Measurements from ENCODE around the gene PTGDR.

PTGDR gene

GRCh38 chr14:52263190-52263589 lies 4.3 kb upstream of the PTGDR start:
- no peak for DNase-seq (ENCODE audit: low read depth in 2 of 2)

- no peak for DNase-seq (ENCODE audit: low read depth in 2 of 2)
Measured at GRCh38 chr14:52265253-52265652, 2.2 kb upstream of the PTGDR start.

GRCh38 chr14:52266179-52266578 lies 1.3 kb upstream of the PTGDR start:
- DNase-seq (ENCODE audit: low read depth in 2 of 2): no peak

- DNase-seq (ENCODE audit: low read depth in 2 of 2): no peak
Measured at GRCh38 chr14:52266782-52267181, 716 bp upstream of the PTGDR start.

GRCh38 chr14:52268279-52269061 lies 972 bp downstream of the PTGDR start:
- DNase-seq (ENCODE audit: low read depth in 2 of 2): no peak

- no peak for DNase-seq (ENCODE audit: low read depth in 2 of 2)
Measured at GRCh38 chr14:52269100-52269499, 1.6 kb downstream of the PTGDR start.

GRCh38 chr14:52269982-52270381 lies 2.5 kb downstream of the PTGDR start:
- DNase-seq (ENCODE audit: low read depth in 2 of 2): no peak

- no peak for DNase-seq (ENCODE audit: low read depth in 2 of 2)
Measured at GRCh38 chr14:52271538-52271937, 4.0 kb downstream of the PTGDR start.

GRCh38 chr14:52272375-52272774 lies 4.9 kb downstream of the PTGDR start:
- no peak for DNase-seq (ENCODE audit: low read depth in 2 of 2)

- DNase-seq (ENCODE audit: low read depth in 2 of 2): no peak
Measured at GRCh38 chr14:52275372-52275771, 7.9 kb downstream of the PTGDR start.

GRCh38 chr14:52277552-52277951 lies 10.1 kb downstream of the PTGDR start:
- no peak for DNase-seq (ENCODE audit: low read depth in 2 of 2)

GRCh38 chr14:52279408-52279807 lies 11.9 kb downstream of the PTGDR start:
- DNase-seq (ENCODE audit: low read depth in 2 of 2): no peak

- no peak for DNase-seq (ENCODE audit: low read depth in 2 of 2)
Measured at GRCh38 chr14:52283099-52283498, 15.6 kb downstream of the PTGDR start.

GRCh38 chr14:52286661-52287649 lies 19.5 kb downstream of the PTGDR start:
- DNase-seq (ENCODE audit: low read depth in 2 of 2): no peak

GRCh38 chr14:52296378-52296777 lies 28.9 kb downstream of the PTGDR start:
- no peak for DNase-seq (ENCODE audit: low read depth in 2 of 2)

- DNase-seq (ENCODE audit: low read depth in 2 of 2): no peak
Measured at GRCh38 chr14:52298795-52299194, 31.3 kb downstream of the PTGDR start.

- no peak for DNase-seq (ENCODE audit: low read depth in 2 of 2)
Measured at GRCh38 chr14:52299692-52300278, 32.3 kb downstream of the PTGDR start.

GRCh38 chr14:52303236-52303635 lies 35.7 kb downstream of the PTGDR start:
- DNase-seq (ENCODE audit: low read depth in 2 of 2): no peak

- DNase-seq (ENCODE audit: low read depth in 2 of 2): no peak
Measured at GRCh38 chr14:52304248-52304904, 36.9 kb downstream of the PTGDR start.

GRCh38 chr14:52305014-52305413 lies 37.5 kb downstream of the PTGDR start:
- DNase-seq (ENCODE audit: low read depth in 2 of 2): no peak

GRCh38 chr14:52307376-52307775 lies 39.9 kb downstream of the PTGDR start:
- DNase-seq (ENCODE audit: low read depth in 2 of 2): no peak

GRCh38 chr14:52307905-52308304 lies 40.4 kb downstream of the PTGDR start:
- no peak for DNase-seq (ENCODE audit: low read depth in 2 of 2)

Measured in activated CD8-positive, alpha-beta memory T cell treated with anti-CD3 and anti-CD28 coated beads for 4 hours (primary cell).